HG03159 (cell line): Measurements from ENCODE around the gene F7.

ENCODE experiments used
- ATAC-seq: cut with Tn5 transposase; IDR thresholded peaks from one replicate; pipeline ENCODE4 v1.9.1; 2021; ENCODE audit warnings: mild to moderate bottlenecking, moderate library complexity; ENCODE audit not compliant: unreplicated experiment

The F7 gene

DNA sequence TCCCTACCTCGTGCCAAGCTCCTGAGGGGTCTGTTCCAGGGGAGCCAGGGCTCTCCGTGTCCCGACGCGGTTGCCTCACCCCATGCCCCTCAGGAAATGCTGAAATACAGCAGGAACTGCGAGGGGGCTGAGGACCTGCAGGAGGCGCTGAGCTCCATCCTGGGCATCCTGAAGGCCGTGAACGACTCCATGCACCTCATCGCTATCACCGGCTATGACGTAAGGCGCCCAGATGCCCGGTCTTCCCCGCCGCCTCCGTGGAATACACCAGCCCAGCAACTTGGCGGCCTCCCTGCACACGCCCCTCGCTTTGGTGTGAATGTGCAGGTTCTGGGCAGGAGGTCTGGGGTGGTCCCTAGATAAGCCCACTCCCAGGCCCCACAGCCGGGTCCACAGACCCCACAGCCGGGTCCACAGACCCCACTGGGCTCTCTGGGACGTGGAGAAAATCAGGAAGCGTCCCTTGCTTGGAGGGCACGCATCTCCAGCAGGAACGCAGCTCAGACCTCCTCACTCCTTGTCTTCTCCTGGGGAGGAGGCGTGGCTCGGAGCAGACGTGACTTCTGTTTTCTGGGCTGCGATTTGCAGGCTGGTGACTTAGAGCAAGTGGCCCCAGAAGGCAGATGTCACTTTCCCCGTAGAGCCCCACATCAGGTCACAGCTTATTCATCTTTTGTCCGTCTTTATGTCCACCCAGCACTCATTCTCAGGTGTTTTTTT lies 19.4 kb upstream of the F7 start:
- no peak for ATAC-seq

DNA sequence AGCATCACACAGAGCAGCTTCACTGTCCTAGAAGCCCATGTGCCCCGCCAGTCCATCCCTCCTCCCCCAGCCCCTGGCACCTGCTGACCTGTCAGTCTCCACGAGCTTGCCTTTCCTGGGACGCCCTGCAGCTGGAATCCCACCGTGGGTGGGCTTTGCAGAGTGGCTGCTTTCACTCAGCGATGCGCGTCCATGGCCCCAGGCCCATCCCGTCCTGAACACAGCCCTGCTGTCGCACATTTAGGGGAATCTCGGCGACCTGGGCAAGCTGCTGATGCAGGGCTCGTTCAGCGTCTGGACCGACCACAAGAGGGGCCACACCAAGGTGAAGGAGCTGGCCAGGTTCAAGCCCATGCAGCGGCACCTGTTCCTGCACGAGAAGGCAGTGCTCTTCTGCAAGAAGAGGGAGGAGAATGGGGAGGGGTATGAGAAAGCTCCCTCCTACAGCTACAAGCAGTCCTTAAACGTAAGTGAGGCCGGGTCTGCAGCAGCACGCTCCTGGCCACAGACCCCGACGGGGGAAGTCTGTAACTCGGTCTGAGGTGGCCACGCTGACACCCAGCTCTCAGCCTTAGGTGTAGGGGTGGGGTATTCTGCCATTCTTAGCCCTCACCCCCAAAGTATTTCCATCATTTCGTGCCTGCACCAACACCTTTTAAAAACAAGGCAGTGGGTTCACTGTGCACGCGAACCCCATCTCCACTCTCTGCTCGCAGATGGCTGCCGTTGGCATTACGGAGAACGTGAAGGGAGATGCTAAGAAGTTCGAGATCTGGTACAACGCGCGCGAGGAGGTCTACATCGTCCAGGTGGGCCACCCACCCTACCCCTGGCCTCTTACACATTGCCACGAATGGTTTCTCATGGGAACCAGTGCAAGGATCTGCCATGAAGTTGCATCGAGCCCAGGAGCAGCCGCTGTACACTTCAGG lies 18.3 kb upstream of the F7 start:
- no peak for ATAC-seq

DNA sequence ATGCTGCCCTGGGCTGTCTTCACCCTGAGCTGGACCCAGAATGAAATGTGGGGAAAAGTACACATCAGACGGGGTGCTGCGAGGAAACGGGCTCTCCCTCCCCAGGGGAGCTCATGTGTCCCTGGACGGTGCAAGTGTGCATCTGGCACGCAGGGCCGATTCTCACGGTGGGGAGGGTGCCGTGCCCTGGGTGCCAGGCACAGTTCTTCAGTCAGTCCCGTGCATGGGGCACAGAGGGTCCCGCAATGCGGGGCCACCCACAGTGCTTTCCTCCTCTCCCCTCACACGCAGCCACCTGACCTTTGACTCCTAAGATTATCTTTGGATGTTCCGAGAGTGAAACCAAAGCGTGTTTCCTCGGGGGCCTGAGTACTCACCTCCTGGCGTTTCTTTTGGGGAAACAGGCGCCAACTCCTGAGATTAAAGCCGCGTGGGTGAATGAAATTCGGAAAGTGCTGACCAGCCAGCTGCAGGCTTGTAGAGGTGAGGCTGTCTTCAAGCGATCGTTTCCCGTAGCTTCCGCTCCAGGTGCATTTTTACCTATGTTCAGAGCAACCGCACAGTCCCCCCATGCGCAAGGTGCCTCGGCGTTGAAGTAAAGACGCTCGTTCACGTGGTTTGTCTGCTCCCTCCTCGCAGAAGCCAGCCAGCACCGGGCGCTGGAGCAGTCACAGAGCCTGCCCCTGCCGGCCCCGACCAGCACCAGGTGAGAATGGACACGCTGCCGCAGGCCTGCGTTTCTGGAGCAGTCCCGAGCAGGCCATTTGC lies 17.5 kb upstream of the F7 start:
- ATAC-seq = no peak

DNA sequence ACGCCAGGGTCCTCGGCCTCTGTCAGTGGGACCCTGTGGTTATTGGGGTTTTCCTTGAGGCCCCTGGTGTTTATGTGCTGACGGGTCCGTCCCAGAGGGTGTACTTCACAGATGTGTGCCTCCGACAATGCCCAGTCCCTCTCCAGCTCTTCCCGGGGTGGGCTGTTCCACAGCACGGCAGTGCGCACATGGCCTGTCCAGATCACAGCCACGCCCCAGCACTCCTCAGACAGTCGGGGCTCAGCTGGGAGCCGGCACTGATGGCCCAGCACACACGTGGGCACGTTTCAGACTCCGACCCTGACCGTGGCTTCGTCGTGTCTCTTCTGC lies 16.9 kb upstream of the F7 start:
- no peak for ATAC-seq

DNA sequence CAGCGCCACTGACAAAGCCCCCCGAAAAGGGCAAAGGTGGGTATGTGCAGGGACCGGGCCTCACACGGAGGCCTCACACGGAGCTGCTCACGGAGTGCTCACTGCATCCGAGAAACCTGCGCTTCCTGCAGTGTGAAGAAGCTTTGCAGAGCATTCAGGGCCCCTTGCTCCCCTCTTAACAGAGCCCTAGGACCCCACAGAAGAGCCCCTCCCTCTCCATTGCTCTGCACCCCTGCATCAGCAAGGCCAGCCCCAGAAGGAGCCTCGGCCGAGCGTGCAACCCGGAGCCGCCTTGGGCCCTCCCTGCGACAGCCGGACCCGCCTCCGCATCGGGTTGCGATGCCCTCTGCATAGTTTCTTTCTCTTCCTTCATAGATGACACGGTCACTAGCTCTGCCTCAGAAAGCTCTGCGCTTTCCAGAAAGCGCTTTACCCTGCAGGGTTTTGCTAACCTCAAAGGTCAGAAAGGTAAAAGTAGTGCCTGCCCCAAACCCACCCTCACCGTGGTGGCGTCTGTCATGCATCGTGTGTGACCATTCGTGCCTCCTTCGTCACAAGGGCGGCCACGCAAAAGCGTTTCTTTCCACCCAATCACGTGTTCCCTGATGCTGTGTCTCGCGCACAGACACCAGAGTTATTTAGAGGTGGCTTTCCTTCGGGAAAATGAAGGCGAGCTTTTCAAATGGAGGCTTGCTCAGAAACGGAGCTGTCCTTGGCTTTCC lies 15.7 kb upstream of the F7 start:
- no peak for ATAC-seq

DNA sequence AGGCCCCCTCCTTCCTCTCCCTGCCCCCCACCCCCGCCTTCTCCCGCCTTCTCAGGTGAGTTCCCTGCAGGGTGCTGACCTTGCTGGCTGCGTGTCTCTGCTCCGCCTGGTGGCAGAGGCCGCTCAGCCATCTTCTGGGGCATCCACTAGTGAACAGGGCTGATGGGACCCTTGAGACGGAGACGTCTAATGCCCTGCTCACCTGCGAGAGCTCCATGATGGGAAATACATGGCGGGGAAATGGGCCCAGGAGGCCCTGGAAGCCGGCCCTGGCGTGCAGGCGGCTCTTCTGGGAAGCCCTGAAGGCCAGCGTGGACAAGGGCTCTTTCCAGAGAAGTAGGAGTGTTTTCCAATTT lies 15.2 kb upstream of the F7 start:
- ATAC-seq = no peak

DNA sequence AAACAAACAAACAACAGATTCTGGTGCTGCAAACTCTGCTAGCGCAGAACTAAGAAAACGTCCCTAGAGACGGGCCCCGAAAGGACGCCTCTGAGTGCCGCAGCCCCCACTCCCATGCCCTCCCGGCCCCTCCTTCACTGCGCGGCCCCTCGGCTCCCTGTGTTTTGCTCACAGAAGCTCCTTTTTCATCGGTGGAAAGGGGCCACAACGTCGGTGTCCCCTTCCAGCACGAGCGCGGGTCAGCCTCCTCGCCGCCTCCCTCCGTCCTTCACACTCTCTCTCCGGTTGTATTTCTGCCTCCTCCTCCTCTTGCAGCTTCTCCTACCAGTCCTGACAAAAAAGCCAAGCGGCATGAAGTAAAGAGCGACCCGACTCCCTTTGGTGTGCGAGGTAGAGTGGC lies 14.8 kb upstream of the F7 start:
- no peak for ATAC-seq

DNA sequence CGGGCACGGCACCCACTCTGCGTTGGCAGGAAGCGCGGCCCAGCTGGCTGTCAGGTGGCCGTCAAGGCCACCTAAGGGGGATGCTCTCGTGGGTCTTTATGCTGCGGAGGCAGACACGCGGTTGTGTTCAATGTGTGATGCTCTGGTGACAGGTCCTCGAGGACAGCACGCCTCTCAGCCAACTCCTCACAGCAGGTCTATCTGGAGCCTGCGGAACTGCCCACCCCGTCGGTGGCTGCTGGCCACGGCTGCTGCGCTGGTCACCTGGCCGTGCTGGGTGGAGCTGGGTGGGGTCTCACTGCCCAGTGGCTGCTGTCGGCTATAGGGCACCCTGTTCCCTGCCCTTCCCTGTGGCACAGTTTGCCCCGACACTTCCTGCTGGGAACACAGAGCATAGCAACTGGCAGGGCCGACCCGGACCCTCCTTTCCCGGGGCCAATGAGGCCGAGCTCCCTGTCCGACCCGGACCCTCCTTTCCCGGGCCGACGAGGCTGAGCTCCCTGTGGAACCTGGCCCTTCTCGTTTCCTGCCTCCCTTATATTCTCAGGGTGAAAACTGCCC lies 14.3 kb upstream of the F7 start:
- ATAC-seq = no peak

DNA sequence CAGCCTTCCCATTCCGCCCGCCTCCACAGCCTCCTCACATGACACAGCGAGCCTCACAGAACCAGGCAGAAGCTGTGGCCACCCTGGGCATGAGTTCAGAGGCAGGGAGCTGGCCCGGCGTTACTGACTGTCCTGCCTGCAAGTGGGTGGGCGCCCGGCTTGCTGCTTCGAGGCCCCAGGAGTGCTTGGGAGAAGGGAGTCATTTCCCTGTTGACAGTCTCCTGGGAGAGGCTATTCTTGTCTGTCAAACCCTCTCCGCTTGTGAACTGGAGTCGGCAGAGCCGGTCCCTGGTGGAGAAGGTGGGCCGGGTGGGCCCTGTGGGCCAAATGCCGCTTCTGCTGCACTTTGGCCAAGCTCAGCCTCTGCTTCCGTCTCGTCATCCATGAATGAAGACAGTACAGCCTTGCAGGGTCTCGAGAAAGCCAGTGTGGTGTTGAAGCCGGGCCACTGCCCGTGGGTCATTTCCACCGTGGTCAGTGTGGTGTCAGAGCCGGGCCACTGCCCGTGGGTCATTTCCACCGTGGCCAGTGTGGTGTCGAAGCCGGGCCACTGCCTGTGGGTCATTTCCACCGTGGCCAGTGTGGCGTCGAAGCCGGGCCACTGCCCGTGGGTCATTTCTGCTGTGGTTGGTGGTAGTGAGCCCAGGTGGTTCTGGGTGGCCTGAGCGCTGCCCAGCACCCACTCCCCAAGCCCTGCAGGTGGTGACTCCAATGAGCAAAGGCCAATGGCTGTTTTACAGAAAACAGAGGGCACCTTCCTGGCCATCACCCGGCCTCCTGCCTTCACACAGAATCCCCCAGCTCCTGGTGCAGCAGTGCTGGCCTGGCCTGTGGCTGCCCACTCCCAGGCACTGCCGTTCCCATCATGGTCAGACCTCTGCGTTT lies 13.5 kb upstream of the F7 start:
- no peak for ATAC-seq

DNA sequence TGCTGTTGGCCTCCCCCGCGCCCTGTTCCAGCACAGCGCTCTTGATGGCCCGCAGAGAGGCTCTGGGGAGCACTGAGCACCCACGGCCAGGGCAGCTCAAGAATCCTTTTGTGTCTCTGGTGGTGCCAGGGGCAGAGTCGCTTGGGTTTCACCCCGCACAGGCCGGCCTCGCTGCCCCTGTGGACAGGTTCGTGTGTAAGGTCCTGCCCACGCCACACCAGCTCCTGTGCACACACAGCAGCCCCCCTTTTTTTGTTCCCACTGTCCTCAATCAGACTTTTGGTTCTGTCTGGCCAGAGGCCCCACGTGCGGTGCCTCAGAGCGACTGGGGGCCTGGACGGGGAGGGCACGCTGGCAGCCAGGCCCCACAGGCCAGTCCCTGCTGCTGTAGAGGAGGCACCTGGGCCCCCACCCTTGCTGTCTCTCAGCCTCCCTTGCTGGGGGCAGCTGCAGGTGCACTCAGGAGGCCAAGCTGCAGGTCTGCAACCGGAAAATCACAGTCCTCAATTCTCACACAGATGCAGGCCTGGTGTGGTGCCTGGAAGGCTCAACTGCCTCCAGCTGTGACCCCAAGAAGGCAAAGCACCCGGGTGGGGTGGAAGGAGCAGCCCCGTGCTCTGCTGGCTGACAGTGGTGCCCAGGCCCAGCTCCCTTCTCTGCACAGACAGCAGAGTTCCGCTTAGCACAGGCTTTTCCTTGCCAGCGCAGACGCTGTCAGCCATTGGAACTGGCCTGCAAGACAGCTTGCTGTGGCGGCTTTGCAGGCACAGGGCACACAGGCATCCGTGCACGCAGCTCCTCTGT lies 12.6 kb upstream of the F7 start:
- no peak for ATAC-seq

DNA sequence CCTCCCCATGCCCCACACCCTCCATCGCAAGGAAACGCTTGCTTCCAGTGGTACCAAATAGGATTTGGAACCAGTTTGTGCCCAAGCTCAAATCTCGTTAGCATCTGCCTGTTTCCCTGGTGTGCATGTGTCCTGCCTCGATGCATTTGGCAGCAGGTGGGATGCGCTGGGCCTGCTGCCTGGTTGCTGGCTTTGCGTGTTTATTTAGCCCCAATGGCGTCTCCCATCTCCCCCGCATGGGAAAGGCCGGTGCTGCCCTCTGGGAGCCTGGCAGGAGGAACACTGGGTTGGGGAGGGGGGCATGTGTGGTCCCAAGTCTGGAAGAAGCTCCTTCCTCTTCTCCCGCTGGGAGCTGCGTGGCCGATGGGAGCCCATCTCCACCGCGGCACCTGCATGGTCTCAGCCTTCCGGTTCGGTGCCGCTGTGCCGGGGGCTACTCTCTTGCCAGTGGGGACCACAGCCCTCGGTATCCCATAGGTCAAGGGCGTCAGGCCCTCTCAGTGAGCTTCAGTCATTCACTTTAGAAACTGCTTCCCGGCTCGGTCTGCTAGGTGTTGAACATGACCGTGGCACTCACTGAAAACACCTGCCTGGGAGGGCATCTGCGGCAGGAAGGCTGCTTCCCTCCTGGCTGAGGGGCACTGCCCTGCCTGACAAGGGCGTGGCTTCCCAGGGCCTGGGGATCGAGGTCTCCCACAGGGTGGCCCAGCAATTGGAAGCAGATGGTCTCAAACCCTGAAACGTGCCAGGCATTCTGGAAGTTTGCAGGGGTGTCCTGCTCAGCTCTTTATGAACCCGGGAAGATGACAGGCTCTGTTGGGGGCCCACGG lies 11.8 kb upstream of the F7 start:
- ATAC-seq = no peak

DNA sequence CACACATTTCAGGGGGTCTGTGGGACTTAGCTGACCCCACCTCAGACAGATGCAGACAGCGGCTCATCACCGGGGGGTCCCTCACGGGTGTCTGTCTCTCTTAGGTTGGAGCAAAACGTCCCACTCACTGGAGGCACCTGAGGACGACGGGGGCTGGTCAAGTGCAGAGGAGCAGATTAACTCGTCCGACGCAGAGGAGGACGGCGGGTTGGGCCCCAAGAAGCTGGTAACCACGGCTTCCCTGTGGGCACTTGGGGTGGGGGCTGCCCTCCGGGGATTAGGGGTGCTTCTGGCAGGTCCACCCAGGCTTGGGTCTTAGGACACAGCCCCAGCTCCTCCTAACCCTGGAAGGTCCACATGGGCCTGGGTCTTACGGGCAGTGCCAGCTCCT lies 11.2 kb upstream of the F7 start:
- no peak for ATAC-seq

DNA sequence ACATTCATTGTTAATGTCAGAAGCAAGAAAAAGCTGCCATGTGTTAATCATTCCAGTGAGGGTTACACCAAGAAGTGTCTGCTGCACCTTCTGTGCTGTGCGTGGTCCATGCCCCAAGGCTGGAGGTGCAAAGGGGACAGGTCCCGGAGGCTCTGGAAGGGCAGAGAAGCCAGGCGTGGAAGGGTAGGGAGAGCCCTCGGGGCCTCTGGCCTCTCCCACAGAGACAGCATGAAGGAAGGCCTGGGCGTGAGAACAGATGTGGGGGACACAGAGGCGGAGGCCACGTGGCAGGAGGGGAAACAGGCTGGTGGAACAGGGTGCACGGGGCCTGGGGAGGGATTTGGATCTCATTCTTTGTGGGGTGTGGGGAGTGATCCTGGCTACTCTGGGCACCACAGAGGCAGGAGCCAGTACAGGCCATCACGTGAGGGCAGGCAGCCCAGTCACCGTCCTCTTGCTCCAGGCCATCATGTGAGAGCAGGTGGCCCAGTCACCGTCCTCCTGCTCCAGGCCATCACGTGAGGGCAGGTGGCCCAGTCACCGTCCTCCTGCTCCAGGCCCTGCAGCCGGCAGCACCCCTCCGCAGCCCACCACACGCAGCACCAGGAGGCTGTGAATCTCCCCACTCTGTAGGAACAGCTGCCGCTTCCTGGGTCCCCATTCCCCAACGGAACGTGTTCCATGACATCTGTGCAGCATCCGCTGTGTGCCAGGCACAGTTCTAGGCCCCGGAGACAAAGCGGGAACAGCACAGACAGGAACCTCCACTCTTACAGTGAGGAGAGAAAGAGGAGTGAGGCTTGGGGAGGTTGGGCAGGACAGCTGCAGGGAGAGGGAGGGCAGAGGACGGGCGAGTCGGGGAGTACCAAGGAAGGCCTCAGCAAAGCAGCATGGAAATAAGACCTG lies 10.2 kb upstream of the F7 start:
- ATAC-seq = no peak

DNA sequence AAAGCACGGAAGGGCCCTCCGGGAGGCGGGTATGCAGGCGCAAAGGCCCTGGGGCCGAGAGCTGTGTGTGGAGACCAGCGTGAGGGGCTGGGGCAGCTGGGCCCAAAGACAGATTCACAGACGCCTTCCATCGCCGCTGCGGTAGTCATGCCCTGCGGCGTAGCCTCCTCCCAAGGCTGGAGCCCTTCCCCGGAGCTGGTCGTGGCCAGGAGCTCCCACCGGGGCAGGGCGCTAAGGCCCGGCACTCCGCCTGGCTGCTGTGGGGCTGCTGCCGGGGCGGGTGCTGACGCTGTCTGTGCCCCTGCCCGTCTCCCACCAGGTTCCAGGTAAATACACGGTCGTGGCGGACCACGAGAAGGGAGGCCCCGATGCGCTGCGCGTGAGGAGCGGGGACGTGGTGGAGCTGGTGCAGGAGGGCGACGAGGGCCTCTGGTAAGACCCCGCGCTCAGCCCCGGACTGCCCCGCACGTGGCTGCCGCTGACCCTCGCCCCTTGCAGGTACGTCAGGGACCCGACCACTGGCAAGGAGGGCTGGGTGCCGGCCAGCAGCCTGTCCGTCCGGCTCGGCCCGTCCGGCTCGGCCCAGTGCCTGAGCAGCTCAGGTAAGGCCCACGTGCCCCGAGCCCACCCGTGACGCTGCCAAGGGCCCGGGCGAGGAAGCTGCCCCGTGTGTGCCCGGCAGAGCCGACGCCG lies 9.4 kb upstream of the F7 start:
- no peak for ATAC-seq

DNA sequence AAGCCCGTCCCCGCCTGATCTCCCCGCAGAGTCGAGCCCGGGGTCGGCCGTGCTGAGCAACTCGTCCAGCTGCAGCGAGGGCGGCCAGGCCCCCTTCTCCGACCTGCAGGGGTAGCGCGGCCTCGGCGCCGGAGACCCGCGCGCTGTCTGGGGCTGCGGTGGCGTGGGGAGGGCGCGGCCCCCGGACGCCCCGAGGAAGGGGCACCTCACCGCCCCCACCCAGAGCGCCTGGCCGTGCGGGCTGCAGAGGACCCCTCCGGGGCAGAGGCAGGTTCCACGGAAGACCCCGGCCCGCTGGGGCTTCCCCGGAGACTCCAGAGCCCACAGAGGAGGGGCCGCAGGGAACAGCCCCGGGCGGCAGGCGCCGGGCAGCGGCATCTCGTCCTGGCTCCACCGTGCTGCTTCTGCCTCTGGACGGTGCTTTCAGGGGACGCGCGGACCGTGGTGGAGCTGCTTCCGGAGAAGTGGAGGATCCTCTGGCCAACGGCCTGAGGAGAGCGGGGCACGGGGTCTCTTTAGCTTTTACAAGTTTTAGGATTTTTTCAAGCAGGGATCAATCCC lies 8.8 kb upstream of the F7 start:
- ATAC-seq = no peak

DNA sequence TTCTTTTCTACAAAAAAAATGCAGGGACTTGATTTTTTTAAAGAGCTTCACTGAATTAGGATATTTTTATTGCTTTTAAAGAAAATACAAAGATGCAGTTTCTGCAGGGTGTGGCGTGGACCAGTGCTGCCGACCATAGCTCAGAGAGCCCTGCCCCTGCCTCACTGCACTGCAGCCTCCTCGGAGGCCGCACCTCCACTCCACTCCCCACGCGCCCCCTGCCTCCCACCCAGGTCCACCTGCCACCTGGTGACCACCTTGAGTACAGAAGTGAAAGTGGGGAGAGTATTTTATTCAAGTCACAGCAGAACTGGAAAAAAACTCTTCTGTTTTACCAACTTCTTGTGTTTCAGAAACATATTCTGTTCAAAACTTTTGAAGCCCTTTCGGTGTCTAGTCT lies 7.9 kb upstream of the F7 start:
- ATAC-seq = no peak
